GM19372 (cell line): ENCODE results near the gene CCDC175.

Experiments
- ATAC-seq: cut with Tn5 transposase; IDR thresholded peaks from one replicate; pipeline ENCODE4 v1.9.1; 2021; ENCODE audit warnings: mild to moderate bottlenecking, low read depth, moderate library complexity; ENCODE audit not compliant: unreplicated experiment

The CCDC175 gene

GRCh38 chr14:59541731-59542130, 34.9 kb downstream of the CCDC175 start:
- no peak for ATAC-seq

- ATAC-seq = no peak
Observed at GRCh38 chr14:59540852-59541251, 35.8 kb downstream of the CCDC175 start.

- no peak for ATAC-seq
Observed at GRCh38 chr14:59538936-59539335, 37.7 kb downstream of the CCDC175 start.

- ATAC-seq = no peak
Observed at GRCh38 chr14:59537476-59537875, 39.1 kb downstream of the CCDC175 start.

- no peak for ATAC-seq
Observed at GRCh38 chr14:59534361-59534987, 42.1 kb downstream of the CCDC175 start.

GRCh38 chr14:59532419-59532818, 44.2 kb downstream of the CCDC175 start:
- no peak for ATAC-seq

GRCh38 chr14:59530349-59530748, 46.3 kb downstream of the CCDC175 start:
- ATAC-seq = no peak

GRCh38 chr14:59529189-59529588, 47.4 kb downstream of the CCDC175 start:
- ATAC-seq = no peak

GRCh38 chr14:59520224-59520623, 56.4 kb downstream of the CCDC175 start:
- no peak for ATAC-seq

GRCh38 chr14:59511916-59512575, 64.6 kb downstream of the CCDC175 start:
- no peak for ATAC-seq

GRCh38 chr14:59510966-59511365, 65.6 kb downstream of the CCDC175 start:
- no peak for ATAC-seq

- ATAC-seq = no peak
Observed at GRCh38 chr14:59510001-59510400, 66.6 kb downstream of the CCDC175 start.

- ATAC-seq = no peak
Observed at GRCh38 chr14:59509101-59509500, 67.5 kb downstream of the CCDC175 start.

- ATAC-seq = no peak
Observed at GRCh38 chr14:59507752-59508103, 68.9 kb downstream of the CCDC175 start.

GRCh38 chr14:59507063-59507751, 69.4 kb downstream of the CCDC175 start:
- ATAC-seq = peak; percentile 80

GRCh38 chr14:59503256-59503655, 73.4 kb downstream of the CCDC175 start:
- ATAC-seq = no peak

GRCh38 chr14:59500732-59501131, 75.9 kb downstream of the CCDC175 start:
- ATAC-seq = no peak

GRCh38 chr14:59492384-59492783, 84.2 kb downstream of the CCDC175 start:
- no peak for ATAC-seq

- ATAC-seq = no peak
Observed at GRCh38 chr14:59490756-59491155, 85.9 kb downstream of the CCDC175 start.

- ATAC-seq = peak; percentile 44
Observed at GRCh38 chr14:59484639-59485175, 91.9 kb downstream of the CCDC175 start.

- peak; percentile 82 for ATAC-seq
Observed at GRCh38 chr14:59483819-59484638, 92.6 kb downstream of the CCDC175 start, which contains the start of the genes JKAMP and L3HYPDH. TSS of gene JKAMP (plus strand) at chr14:59484517. CDS start at chr14:59484590, 73 bp downstream. TSS of gene L3HYPDH (minus strand) at chr14:59484408. CDS start at chr14:59484316, 92 bp downstream.
